Hypothalamus (tissue), 51 donors: ENCODE data around the gene CACNA1C.

Experiments used
- DNase-seq, 51 donors: peaks; one replicate each; lab custom pipeline; 2025; lab: John Stamatoyannopoulos, UW

The CACNA1C gene

GRCh38 chr12:2052826-2053678 lies at the start of gene CACNA1C:
Gene CACNA1C (plus strand): TSS chr12:2052987. CDS start chr12:2053563, 576 bp downstream.
- DNase-seq, result peak in 30 of 51 donors; percentile 13 to 69 (median 43)

GRCh38 chr12:2003676-2004112 lies 49.1 kb upstream of the CACNA1C start:
- DNase-seq, result peak in 3 of 51 donors; percentile 33 to 62 (median 45)

- peak; percentile 32 to 99 (median 95) for DNase-seq
Measured at GRCh38 chr12:2004113-2004929, 48.5 kb upstream of the CACNA1C start, which contains the start of gene DCP1B. Gene DCP1B (minus strand): TSS chr12:2004457. CDS start chr12:2004431, 26 bp downstream.

- DNase-seq, result no peak
Measured at GRCh38 chr12:2008677-2009076, 44.1 kb upstream of the CACNA1C start.

GRCh38 chr12:2009623-2010022 lies 43.2 kb upstream of the CACNA1C start:
- DNase-seq, result no peak

GRCh38 chr12:2011643-2012607 lies 40.9 kb upstream of the CACNA1C start:
- DNase-seq, result no peak

- DNase-seq, result no peak
Measured at GRCh38 chr12:2013086-2013485, 39.7 kb upstream of the CACNA1C start.

GRCh38 chr12:2013527-2014223 lies 39.1 kb upstream of the CACNA1C start:
- DNase-seq, result peak in 22 of 51 donors; percentile 6 to 59 (median 20)

GRCh38 chr12:2014231-2014630 lies 38.6 kb upstream of the CACNA1C start:
- DNase-seq, result no peak

- no peak for DNase-seq
Measured at GRCh38 chr12:2016862-2017545, 35.8 kb upstream of the CACNA1C start.

GRCh38 chr12:2017546-2018337 lies 35.0 kb upstream of the CACNA1C start:
- DNase-seq, result peak in 1 of 51 donors; percentile 5

- DNase-seq, result no peak
Measured at GRCh38 chr12:2018391-2018790, 34.4 kb upstream of the CACNA1C start.

GRCh38 chr12:2019126-2019525 lies 33.7 kb upstream of the CACNA1C start:
- no peak for DNase-seq

- no peak for DNase-seq
Measured at GRCh38 chr12:2020511-2020910, 32.3 kb upstream of the CACNA1C start.

- DNase-seq, result no peak
Measured at GRCh38 chr12:2023365-2023764, 29.4 kb upstream of the CACNA1C start.

- no peak for DNase-seq
Measured at GRCh38 chr12:2027351-2027750, 25.4 kb upstream of the CACNA1C start.

GRCh38 chr12:2029851-2030250 lies 22.9 kb upstream of the CACNA1C start:
- DNase-seq, result no peak

- DNase-seq, result peak in 4 of 51 donors; percentile 8 to 32 (median 18)
Measured at GRCh38 chr12:2032506-2032905, 20.3 kb upstream of the CACNA1C start.
